Dermis microvascular lymphatic vessel endothelial cell (primary cell): ENCODE measurements around the gene TRMU. TPM values are rescaled to one million over a fixed set of nuclear protein-coding genes. Genes with fewer than 3 reads are reported as not detected.

ENCODE experiments used
- total RNA-seq: library from RNA; depleted of rRNA; stranded (reverse); fragments of >200 nt; gene quantifications from 2 replicates; pipeline ENCODE4 v1.2.1, GENCODE V29; 2014

Gene TRMU
- total RNA-seq, 1 donor from 2014 or later = 16.3 TPM

Other genes with a start within 250 kb of the TRMU start
- 6.8 and 7.1 TPM in 2 replicates for gene PPARA, start 185.2 kb upstream of the TRMU start, total RNA-seq
- 8.0 and 11.0 TPM in 2 replicates for gene CDPF1, start 85.4 kb upstream of the TRMU start, total RNA-seq
- under 0.01 TPM in 1 of 2 replicates, not detected in the other for gene PKDREJ, start 72.4 kb upstream of the TRMU start, total RNA-seq
- 19.4 and 27.1 TPM in 2 replicates for gene TTC38, start 67.7 kb upstream of the TRMU start, total RNA-seq
- gene GTSE1, start 38.8 kb upstream of the TRMU start, total RNA-seq = 3.4 and 6.3 TPM in 2 replicates
- 18.6 and 52.2 TPM in 2 replicates for gene CELSR1, start 201.9 kb downstream of the TRMU start, total RNA-seq